ENCODE measurements around the gene PASK. TPM values are rescaled to one million over a fixed set of nuclear protein-coding genes. Genes with fewer than 3 reads are reported as not detected.
"Not testable (repeated sequence)": the region's sequence is repeated elsewhere in the genome, so short reads cannot be mapped to it uniquely, and the experiment has no call there.

Gene PASK
- polyA plus RNA-seq, 1 donor, result 5.4 TPM

DNA sequence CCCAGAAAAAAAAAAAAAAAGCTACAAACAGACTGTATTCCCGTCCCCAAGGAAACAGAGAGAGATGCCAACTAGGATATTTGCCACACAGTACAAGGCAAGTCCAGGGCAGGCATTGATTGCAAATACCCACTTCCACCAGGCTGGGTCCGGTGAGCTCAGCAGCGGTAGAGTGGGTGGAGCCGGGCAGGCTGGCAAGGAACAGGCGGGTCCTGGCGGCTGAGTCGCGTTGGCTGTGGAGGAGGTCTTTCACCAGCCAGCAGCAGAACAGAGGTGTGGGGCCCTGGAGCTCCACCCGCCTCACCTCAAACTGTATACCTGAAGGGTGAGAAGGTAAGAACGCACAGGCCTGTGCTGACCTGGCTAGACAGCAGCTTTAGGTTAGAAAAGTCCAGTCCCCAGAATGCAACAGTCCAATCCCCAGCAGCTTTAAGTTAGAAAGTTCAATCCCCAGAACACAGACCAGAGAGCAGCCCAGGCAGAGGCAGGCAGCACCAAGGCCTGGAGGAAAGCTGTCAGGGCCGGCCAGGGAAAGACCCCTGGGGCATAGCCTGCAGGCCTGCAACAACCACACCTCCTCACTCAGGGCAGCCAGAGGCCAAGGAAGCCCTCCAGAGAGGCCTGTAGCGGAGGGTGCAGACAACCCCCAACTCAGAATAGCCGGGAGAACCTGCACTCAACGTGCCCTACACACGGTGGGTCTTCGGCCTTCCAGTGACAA, 25.3 kb downstream of the PASK start:
- DNase-seq, result no peak

DNA sequence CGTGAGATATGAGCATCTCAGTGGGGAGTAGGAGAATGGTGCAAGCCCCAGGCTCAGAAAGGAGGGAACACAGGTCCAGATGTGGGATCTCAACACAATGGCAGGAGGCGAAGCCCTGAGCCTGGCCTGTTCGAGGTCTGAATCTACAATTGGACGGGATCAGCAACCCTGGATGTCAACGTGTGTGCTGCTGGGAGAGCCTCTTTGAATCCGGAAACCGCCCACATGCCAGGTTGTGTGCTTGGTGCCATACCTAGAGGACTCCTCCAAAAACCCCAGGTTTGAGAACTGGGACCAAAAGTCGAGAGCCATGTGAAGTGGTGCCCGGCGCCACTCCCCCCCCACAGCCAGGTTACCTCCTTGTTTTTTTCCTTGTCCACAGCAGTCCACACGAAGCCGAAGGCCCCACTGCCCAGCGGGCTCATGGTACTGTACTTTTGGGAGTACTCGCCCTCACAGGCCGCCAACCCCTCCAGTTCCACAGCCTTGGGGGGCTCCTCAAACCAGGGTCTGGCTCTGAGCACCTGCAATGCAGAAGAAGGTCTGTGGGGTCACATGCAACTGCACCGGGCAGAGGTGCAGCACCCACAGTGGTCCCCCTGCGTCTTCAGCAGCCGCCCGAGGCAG, 26.8 kb downstream of the PASK start:
- no peak for DNase-seq

DNA sequence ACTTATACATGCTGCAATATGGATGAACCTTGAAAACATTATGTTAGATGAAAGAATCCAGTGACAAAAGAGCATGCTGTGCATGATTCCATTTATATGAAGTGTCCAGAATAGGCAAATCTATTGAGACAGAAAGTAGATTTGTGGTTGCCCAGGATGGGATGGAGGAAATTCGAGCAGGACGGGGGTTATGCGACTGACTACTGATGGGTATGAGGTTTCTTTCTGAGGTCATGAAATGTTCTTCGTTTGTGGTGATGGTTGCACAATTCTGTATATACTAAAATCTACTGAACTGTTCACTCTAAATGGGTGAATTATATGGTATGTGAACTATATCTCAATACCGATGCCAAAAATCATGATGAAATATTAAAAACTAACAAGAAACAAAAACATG, 28.3 kb downstream of the PASK start:
- DNase-seq, result no peak

DNA sequence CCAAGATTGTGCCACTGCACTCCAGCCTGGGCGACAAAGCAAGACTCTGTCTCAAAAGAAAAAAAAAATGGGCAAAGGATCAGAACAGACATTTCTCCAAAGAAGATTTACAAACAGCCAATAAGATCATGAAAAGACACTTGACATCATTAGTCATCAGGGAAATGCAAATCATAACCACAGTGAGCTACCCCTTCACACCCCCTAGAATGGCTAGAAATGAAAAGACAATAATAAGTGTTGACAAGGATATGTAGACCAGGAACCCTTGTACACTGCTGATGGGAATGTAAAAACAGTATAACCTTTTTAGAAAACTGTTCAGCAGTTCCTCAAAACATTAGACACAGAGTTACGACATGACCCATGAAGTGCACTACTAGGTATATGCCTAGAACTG, 28.8 kb downstream of the PASK start:
- no peak for DNase-seq

DNA sequence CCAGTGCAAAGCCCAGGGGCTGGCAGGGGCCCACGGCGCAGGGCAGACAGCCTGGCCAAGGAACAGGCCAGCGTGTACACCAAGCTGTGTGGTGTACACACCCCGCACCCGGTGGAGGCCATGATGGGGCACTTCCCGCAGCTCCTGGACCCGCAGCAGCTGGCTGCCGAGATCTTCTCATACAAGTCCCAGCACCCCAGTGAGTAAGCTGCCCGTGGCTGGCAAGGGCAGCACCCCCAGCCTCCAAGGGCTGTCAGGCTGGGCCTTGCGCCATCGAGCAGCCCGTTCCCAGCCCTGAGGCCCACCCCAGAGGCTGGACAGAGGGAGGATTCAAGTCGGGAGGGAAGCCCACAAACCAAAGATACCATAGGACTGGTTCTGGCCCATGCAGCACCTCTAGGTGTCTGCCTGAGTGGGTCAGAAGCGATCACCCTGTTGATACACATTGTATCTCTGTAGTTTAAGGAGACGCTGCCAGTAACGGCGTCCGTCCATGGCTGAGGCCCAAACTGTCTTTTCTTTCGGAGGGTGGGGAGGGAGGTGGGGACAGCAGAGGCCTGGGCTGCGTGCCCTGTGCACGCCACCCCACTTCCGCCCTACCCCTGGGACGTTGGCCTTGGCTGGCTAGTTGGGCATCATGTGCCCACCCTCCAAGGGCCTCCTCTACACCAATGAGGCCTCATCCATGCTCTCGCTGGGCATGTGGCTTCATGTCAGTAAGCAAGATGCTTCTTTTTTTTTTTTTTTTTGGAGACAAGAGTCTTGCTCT, 30.4 kb downstream of the PASK start:
- DNase-seq, result no peak

DNA sequence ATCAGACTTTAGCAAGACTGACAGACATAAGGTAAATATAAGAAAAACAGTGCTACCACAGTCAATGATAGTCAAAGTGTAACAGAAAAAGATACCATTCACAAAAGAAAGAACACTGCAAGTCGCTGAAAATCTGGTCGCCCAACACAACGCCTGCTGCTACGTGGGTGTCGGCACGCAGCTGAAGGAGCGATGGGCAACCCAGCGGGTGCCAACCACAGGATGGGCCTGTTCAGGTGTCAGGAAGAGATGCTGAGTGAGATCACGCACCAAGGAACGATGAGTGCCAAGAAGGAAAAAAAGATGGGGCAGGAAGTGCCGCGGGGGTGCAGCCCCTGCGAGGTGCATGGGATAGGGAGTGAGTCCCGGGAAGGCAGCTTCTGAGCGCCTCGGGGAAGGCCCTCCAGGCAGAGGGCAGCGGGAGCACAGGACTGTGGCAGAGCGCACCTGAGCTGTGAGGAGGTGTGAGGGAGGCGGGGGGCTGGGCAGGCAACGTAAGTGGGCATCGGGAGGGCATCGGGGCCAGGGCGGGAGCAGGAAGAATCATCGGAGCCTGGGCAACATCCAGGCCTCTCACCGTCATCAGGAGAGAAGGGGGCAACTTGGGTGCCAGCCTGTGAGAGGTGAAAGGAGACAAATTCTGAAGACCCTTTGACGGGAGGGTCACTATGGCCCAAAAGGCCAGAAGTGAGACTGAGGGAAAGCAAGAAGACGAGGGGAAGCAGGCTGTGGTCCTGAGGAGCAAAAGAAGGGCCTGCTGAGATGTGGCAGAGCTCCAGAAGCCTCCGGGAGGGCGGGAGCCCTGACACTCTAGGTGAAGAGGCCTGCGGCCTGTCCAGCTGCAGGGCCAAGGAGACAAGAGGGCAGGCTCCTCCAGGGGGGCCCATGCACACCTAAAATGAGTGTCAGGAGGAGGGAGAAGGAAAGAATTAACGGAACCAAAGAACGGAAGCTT, 32.4 kb downstream of the PASK start:
- no peak for DNase-seq

DNA sequence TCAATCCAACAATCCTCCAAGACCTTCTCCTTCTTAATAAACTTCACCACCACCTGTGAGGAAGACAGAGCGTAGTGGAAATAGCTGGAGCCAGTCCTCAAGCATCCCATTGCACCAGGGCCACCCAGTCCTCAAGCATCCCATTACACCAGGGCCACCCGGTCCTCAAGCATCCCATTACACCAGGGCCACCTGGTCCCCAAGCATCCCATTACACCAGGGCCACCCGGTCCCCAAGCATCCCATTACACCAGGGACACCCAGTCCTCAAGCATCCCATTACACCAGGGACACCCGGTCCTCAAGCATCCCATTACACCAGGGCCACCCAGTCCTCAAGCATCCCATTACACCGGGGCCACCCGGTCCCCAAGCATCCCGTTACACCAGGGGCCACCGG, 33.9 kb downstream of the PASK start:
- DNase-seq, result no peak

DNA sequence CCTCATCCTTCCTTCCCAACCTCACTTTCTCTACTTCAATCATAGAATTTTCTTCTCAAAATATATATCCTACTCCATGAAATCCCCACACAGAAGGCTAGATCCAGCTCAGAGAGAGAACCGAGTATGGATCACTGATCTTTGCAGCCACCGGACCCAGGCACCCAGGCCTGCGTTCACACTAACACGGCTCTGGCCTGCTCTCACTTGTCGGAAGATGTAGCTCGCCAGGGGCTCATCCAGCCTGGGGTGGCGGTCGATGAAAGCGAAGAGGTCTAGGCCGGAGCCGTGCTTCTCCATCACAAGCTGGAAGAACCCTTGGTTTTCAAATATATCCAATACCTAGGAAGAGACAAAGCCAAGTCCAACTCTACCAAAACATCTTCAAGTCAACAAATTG, 34.4 kb downstream of the PASK start:
- no peak for DNase-seq

DNA sequence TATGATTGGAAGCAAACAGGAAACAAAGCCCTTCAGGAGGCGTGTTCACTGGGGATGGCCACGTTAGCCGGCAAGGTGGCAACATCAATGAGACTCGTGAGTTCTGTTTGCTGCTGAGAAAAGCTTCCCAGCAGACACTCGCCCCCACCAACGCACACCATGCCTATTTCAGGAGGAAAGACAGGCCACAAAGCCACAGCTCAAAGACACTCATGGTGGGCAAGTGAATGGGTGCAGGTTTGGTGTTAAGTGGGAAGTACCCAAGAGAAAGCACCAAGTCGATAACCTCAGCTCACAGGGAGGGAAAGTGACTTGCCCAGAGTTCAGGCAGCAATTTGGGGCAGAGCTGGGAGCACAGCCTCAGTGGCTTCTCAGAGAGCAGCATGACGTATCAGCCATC, 36.7 kb downstream of the PASK start:
- DNase-seq, result no peak

DNA sequence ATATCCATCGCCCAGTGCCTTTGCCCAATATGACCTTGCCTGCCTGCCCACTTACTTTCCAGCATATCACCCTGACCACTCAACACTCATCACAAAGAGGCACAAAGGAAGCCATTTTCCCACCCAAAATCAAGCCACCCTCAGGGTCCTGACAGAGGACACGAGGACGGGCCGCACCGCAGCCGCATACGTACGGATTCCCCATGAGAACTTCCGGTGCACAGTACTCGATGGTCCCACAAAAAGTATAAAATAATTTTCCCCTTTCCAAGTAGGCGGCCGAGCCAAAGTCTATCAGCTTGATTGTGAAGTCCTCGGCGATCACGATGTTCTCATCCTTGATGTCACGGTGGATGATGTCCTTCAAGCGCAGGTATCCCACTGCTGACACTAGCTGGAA, 37.2 kb downstream of the PASK start:
- no peak for DNase-seq

DNA sequence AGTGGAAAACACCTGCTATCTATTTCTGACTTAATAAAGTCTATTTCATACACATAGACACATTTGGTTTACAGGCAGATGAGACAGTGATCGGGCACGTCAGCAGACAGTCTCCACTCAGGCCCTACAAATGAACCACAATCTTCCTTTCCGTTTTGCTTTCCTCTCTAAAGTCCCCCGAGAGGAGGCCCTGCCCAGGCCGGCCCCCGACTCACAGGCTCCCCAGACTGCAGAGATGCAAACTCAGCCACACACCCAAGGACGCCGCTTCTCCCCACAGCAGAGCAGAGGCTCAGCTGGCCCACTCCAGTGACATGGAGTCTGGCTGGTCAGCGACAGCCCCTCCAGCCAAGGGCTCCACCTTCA, 37.8 kb downstream of the PASK start:
- no peak for DNase-seq

DNA sequence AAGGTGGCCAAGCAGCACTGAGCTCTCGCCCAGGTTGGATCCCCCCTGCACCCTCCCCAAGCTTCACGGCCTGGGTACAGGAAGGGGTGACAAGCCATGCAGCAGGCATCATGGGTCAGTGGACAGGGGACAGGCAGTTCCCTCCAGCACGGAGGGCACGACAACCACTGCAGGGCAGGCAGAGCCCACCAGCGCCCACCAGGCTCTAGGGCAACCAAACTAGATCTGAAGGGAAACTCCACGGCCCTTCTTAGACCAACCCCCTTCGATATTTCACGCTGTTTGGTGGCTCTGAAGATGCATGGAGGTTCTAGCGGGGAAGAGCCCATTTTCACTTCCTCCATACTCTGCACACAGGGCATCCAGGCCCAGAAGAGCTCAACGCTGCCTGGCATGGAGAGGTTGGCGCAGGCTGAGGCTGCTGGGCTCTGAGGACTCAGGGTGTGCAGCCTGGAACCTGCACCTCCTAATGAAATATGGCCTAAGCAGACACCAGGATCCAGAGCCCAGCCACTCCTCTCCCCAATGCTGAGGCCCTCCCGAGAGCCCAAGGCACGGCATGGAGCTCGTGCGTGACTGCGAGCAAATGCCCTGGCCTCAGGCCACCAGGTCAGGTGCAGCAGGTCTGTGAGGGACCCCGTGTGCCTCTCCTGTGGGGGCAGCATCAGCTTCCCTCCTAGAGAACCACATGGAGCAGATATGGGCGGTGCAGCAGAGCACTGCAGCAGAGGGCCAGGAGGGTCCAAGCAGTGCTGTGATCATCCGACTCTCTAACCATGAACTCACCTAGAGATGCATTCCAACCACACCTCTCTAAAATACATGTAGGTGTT, 38.4 kb downstream of the PASK start:
- DNase-seq, result no peak

DNA sequence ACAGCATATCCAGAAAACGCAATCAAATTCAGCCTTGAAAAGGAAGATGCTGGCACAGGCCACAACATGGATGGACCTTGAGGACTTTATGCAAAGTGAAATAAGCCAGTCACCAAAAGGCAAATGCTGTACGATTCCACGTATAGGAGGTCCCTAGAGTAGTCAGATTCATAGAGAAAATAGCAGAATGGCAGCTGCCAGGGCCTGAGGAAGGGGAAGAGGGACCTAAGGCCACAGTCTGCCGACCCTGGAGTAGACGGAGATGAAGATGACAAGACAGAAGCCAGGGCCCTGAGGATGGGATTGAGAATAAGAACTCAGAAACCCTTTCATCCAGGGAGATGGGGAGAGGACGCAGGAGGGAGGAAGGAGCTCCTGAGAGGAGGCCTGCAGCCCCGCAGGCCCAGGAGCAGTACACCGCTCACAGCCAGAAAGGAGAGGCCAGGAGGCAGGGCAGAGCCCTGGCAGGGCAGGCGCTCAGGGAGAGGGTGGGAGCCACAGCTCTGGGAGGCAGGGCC, 39.1 kb downstream of the PASK start:
- no peak for DNase-seq

DNA sequence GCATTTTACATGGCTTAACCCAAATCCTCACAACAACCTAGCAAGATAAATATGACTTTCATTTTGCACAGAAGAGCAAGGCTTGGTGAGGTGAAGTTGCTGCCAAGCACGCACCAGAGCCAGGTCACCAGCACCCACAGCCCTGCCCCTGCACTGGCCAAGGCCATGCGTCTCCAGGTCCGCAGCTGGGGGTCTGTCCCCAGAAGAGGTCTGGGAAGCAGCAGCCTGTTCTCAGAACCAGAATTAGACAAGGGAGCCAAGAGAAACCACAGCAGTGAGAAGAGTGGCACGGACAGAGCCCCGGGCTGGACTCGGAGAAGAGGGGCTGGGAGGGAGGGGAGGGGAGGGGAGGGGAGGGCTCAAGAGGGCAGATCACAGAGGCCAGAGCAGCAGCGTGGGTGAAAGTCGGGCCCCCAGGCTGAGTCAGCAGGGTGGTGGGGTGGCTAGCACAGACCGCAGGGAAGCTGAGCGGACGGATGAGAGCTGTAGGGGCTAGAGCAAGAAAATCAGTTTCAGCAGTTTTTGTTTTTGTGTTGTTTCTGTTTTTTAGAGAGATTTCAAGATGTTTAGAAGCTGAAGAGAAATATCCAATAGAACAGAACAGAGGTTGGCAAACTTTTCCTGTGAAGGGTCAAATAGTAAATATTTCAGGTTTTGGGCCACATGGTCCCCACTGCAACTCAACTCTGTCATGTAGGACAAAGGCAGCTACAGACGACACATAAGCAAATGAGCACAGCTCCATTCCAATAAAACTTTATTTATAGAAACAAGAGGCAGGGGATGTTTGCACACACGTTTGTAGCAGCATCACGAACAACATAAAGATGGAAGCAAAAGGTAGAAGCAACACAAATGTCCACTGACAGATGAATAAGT, 39.8 kb downstream of the PASK start:
- DNase-seq, result no peak

DNA sequence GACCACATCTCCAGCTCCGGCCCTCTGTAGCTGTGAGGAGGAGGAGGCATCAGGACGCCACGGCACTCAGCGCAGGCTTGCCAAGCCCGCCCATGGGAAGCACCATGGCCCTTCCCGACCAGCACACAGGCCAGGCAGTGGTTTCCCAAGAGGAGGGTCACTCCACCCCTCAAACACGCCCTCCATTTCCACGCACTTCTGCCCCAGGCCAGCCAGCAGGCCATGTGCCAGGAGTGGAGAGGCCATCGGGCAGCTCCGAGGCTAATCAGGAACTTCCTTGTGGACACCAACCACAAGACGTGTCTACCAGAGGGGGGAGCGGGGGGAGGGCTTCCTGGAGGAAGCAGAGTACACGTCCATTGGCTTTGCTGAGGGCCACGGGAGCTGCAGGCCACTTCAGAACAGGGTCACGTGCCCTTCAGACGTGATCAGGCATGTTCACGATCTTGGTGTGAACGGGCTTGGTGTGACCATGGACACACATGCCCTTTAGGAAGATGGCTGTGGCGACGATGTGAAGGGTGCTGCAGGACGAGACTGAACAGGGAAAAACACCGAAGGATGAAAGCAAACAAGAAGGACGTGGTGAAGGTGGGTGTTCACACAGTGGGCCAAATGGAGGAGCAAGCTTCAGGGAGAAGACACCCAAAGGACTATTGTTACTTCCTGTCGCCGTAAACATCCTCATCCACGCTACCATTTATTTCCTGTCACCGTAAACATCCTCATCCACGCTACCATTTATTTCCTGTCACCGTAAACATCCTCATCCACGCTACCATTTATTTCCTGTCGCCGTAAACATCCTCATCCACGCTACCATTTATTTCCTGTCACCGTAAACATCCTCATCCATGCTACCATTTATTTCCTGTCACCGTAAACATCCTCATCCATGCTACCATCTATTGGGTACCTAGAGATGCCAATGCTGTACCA, 40.7 kb downstream of the PASK start:
- no peak for DNase-seq

DNA sequence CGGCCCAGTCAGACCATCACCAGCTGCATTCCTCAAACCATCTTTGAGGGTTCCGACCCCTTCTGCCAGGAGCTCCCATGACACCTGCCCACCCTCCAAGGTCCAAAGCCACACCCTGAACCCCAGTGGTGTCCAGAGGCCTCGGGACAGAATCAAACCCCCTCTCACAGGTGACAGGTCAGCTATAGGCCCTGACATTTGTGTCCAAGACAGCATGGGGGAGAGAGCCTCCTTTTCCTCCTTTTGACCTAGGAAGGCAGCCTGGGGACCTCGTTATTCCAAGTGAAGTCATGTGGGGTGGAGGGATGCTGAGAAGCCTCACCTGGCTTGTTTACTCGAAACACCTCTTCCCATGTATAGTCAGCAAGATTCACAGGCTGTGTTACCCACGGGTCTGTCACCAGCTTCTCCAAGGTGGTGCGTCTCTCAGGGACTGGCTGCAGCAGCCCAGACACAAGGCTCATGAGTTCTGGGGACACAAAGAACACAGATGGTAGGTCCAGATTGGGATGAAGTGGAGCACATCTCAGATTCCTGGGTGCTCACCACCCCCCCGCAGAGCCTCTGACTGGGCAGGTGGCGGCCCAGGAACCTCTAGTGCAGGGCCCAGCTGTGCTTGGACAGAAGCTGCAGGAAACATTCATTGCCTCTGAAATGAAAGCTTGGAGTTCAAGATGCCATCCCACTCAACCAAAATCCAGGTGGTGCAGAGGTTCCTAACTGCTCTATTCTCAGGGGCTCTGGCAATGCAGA, 42.1 kb downstream of the PASK start:
- DNase-seq, result no peak

DNA sequence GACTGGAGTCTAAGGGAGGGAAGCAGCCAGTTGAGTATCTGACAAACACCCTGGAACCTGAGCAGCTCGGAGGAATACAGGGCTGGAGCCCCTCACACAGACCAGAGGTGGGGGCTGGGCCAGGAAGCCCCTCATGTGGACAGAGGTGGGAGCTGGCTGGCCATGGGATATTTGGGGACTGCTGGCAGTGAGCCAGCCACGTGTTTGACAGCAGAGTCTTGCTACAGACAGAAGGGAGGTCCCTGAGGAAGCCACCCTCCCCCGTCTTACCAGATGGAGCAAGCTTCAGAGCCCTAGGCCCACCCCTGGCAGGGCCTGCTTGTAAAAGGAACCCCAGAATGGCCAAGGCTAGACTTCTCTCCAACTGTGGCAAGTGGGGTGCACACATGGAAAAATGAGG, 43.6 kb downstream of the PASK start:
- DNase-seq, result no peak

DNA sequence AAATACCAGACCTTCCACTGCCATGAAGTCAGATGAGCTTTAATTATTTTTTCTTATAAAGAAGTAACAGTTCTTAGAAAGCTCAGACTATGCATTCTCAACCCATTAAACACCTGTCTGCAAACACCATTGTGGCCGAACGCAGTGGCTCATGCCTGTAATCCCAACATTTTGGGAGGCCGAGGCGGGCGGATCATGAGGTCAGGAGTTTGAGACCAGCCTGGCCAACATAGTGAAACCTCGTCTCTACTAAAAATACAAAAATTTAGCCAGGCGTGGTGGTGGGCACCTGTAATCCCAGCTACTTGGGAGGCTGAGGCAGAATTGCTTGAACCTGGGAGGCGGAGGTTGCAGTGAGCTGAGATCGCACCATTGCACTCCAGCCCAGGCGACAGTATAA, 44.7 kb downstream of the PASK start:
- DNase-seq, result not testable (repeated sequence)

DNA sequence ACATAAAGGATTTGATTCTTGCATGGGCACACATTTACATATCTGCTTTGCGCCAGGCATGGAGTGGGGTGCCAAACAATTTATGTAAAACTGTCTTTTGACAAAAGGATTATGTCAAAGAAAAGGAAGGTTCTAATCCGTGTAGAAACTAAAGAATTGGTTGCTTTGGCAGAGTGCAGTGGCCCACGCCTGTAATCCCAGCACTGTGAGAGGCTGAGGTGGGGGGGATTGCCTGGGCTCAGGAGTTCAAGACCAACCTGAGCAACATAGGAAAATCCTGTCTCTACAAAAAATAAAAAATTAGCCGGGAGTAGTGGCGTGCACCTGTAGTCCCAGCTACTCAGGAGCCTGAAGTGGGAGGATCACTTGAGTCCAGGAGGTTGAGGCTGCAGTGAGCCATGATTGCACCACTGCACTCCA, 46.1 kb downstream of the PASK start:
- no peak for DNase-seq
